HFF-Myc (cell line): ENCODE results near the gene BCAS3.

Experiments used
- DNase-seq: peaks from one replicate; pipeline ENCODE4 v3.0.0-alpha.2; 2011; ENCODE audit warnings: low read depth; ENCODE audit errors: extremely low read depth
- H3K4me3 ChIP-seq: replicated peaks from 2 replicates; pipeline ENCODE4 v1.5.1; 2011; ENCODE audit warnings: low read depth, mild to moderate bottlenecking, control low read depth, low read length
- TF ChIP-seq, protein P1 (sequence below): IDR thresholded peaks from 2 replicates; pipeline ENCODE4 v1.5.1; 2012; ENCODE audit warnings: mild to moderate bottlenecking, low read depth, low read length, control low read depth; ENCODE audit errors: missing control alignments

Gene BCAS3

DNA sequence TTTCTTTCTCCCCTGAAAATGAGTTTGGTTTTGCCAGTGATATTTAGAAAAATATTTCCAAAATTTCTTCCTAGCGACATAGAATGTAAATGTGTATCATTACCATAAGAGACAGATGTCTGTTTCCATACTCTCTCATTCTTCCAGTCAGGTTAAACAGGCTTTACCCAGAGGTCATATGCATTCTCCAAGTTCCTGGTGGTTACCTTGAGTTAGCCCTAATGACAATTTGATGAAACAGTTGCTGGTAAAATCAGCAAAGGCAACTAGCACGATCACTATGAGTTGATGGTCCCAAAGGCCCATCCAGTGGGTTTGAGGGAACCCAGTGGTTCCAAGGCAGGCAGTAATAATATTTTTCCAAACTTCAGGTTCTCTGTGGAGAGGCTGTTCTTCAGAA lies 618.4 kb downstream of the BCAS3 start:
- TF ChIP-seq, protein P1, sequence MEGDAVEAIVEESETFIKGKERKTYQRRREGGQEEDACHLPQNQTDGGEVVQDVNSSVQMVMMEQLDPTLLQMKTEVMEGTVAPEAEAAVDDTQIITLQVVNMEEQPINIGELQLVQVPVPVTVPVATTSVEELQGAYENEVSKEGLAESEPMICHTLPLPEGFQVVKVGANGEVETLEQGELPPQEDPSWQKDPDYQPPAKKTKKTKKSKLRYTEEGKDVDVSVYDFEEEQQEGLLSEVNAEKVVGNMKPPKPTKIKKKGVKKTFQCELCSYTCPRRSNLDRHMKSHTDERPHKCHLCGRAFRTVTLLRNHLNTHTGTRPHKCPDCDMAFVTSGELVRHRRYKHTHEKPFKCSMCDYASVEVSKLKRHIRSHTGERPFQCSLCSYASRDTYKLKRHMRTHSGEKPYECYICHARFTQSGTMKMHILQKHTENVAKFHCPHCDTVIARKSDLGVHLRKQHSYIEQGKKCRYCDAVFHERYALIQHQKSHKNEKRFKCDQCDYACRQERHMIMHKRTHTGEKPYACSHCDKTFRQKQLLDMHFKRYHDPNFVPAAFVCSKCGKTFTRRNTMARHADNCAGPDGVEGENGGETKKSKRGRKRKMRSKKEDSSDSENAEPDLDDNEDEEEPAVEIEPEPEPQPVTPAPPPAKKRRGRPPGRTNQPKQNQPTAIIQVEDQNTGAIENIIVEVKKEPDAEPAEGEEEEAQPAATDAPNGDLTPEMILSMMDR = no peak
- DNase-seq = no peak
- no peak overlapping the region for H3K4me3 ChIP-seq

DNA sequence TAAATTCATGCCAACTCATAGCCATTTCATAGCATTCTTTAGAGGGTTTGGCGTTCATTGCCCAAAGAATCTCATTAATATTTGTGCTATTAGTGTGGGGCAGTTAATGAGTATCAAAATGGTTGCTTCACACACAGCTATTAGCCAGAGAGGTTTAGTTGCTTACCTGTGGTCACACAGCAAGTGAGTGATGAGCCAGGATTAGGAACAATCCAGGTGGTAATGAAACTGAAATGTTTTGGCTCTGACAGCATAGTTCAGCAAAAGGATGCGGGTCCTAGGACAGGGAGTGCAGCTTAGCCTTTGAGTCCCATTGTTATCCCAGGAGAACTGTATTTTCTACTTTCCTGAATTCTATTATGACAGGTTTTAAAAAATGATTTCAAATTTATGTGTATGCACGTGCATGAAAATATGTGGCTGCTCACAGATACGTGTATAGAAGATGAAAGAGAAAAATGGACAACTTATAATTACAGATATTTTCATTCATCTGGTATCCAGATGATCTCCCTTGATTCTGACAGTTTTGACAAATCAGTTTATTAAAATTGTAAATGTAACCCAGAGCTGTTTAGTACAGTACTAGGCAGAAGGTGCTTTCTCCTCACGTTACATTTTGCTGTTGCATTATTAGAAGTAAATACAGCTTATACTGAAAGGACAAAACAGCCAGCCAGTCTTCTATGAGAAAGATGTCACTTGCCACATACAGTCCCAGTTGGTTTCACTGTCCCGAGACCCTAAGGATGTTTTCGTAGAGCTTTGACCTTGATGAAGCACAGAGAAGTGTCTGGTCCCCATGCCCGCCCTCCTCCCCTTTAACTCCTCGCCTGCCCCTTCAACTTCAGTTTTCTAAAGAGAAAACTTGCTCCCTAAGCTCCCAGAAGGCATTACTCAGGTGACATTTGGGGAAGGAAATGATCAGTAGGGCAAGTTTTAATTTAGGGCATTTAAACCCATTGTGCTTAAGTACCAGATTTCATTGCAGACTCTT lies 622.2 kb downstream of the BCAS3 start:
- TF ChIP-seq, protein P1 = no peak
- no peak overlapping the region for H3K4me3 ChIP-seq
- no peak for DNase-seq

DNA sequence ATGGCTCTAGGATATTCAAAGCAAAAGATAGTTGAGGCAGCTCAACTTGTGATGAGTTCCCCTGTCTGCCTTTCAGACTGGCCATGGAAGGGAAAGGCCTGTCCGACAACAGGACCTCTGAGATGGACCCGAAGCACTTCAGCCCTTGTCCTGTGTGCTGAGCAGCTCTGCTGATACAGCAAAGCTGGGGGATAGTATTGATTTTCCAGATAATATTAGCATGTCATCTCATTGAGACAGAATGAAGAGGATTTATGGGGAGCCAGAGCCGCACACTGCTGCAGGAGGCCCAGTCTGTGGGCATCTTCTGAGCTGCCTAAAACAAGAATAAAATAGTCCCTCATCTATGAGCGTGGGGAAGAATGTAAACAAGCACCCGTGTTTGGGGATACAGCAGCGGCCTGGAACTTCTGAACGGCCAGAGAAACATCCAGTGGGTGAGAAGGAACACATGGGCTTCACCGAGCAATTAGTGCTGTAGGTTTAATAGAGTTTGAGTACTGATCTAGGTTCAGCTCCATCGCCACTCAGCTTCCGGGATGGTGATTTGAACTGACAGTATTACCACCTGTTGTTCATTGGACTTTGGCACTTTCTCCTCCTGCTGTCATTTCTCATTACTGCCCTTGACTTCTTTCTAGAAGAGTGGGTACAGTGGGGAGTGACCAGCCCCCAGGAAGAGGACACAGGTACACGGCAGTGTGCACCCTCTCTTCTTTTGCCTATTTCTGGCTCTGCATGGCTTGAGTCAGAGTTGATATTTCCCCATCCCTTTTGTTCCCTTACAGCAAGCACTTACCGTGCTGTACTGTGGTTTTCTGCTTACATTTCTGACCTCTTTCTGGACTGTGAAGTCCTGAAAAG lies 625.5 kb downstream of the BCAS3 start:
- TF ChIP-seq, protein P1 = no peak
- H3K4me3 ChIP-seq = no peak overlapping the region
- no peak for DNase-seq

DNA sequence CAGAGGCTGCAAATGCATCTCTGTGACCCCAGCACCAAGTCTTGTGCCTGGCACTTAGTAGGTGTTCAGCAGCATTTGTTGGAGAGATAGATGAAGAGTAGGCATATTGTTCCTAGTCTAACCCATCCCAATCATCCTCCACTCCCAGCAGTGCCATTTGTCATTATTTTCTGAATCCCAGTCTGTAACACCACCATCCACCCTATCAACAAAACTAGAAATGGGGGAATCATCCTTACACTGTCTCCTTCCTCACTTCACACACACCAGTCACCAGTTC lies 626.1 kb downstream of the BCAS3 start:
- H3K4me3 ChIP-seq = no peak overlapping the region
- no peak for DNase-seq
- TF ChIP-seq, protein P1 = no peak

DNA sequence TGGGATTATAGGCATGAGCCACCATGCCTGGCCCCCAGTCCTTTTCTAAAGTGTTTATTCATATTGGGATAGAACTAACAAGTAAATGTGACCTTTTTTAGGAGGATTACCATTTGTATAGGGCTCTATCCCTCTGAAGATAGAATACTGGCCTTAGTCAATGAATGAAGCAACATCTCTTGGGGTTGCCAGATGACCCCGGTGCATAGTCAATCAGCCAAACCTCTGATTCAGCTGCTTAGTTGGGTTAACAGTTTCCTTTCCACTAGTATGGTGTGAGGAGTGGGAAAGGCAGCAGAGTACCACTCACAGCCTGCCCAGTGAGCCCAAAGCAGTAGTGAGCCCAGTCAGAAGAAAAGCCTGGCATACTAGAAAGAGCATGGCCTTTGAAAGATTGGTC lies 627.4 kb downstream of the BCAS3 start:
- DNase-seq = no peak
- no peak overlapping the region for H3K4me3 ChIP-seq
- TF ChIP-seq, protein P1 = no peak

DNA sequence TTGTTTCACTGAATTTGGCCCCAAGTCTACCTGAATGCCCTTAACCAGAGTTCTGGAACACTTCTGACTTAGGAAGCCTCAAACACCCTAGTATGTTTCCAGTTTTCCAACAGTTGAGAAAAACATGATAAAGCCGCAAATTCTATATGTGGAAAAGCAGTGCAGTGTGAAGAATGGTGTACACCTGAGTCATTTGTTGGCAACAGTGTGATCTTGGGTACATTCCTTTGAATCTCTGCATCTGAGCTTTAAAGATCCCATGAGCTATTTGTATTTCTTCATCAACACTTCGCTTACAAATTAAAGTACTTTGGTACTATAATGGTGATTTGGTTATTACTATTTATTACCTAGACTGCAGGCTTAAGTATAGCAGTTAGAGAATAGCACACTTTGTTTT lies 628.4 kb downstream of the BCAS3 start:
- H3K4me3 ChIP-seq = no peak overlapping the region
- TF ChIP-seq, protein P1 = no peak
- DNase-seq = no peak
